ENCODE measurements around the gene ZC3H12D. TPM values are rescaled to one million over a fixed set of nuclear protein-coding genes. Genes with fewer than 3 reads are reported as not detected.
"Not testable (repeated sequence)": the region's sequence is repeated elsewhere in the genome, so short reads cannot be mapped to it uniquely, and the experiment has no call there.

ZC3H12D gene
- total RNA-seq = 0.36 TPM

GRCh38 chr6:149484733-149485700, at the start of gene ZC3H12D:
Gene ZC3H12D, minus strand, starts transcription at chr6:149485014. Its CDS starts 10,471 bp downstream, at chr6:149474543.
- peak; percentile 34 for ATAC-seq

GRCh38 chr6:149529650-149530049, 44.8 kb upstream of the ZC3H12D start:
- no peak for ATAC-seq

DNA sequence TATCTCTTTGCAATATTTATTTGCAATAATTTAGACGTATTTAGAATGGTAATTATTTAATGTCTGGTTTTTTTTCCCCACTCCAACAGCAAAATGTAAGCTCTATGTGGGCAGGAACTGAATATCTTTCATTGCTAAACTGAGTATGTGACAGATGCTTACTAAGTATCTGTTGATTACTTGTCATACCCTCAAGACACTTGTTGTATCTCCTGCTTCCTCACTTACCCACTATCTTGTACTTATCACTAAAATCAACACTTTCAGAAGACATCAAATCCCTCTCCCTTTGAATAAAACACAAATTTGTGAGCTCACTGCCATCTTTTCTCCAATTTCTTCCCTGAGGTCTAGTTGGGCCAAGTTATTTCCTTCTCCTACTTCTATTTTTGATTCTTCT, 30.7 kb upstream of the ZC3H12D start:
- ATAC-seq = no peak

GRCh38 chr6:149513915-149514314, 29.1 kb upstream of the ZC3H12D start:
- no peak for ATAC-seq

DNA sequence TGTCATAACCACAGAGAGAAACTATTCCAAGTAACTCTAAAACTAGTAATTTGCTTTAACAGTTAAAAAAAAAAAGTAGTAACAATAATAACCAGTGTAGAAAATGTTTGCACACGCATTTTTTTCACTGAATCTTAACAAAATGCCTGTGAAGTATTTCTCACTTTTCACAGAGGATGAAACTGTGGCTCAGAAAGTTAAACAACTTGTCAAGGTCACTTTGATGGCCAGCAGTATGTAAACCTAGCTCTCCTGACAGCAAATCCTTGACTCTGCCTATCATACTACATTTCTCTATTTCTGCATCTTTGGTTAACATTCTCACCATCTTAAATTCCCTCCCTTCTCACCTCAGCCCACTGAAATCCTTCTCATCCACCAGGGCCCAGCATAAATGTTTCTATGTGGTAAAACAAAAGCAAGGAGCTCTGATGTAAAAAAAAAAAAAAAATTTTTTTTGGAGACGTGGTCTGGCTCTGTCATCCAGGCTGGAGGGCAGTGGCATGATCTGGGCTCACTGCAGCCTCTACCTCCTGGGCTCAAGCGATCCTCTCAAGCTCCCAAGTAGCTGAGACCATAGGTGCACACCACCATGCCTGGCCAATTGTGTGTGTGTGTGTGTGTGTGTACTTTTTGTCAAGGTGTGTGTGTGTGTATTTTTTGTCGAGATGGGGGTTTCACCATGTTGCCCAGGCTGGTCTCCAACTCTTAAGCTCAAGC, 26.1 kb upstream of the ZC3H12D start:
- ATAC-seq = no peak

GRCh38 chr6:149508485-149508884, 23.7 kb upstream of the ZC3H12D start:
- no peak for ATAC-seq

- no peak for ATAC-seq
These were observed 19.1 kb upstream of the ZC3H12D start for GRCh38 chr6:149503872-149504271.

GRCh38 chr6:149503276-149503675, 18.5 kb upstream of the ZC3H12D start:
- ATAC-seq = no peak

DNA sequence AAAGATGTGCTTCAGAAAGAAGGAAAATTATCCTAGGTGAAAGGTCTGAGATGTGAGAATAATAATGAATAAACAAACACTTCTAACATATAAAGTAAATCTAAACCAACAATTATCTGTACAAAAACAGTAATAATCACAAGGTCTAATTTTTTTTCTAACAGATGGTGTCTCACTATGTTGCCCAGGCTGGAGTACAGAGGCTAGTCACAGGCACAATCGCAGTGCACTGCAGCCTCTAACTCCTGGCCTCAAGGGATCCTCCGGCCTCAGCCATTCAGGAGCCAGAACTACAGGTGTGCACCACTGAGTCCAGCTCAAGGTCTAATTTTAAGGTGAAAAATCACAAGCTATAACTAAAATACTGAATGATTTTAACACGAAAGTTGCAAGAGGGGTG, 17.0 kb upstream of the ZC3H12D start:
- no peak for ATAC-seq

DNA sequence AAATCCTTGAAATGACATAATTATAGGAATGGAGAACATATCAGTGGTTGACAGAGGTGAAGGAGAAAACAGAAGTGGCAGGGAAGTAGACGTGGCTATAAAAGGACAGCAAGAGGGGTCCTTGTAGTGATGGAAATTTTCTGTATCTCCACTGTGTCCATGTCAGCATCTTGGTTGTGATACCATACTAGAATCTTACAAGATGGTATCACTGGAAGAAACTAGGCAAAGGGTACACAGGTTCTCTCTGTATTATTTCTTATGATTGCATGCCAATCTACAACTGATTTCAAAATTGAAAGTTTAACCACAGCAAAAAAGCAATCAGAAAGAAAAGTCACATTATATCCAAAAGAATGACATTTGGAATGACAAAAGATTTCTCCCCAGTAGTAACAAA, 16.4 kb upstream of the ZC3H12D start:
- ATAC-seq = no peak

- ATAC-seq = no peak
These were observed 15.3 kb upstream of the ZC3H12D start for GRCh38 chr6:149500096-149500495.

DNA sequence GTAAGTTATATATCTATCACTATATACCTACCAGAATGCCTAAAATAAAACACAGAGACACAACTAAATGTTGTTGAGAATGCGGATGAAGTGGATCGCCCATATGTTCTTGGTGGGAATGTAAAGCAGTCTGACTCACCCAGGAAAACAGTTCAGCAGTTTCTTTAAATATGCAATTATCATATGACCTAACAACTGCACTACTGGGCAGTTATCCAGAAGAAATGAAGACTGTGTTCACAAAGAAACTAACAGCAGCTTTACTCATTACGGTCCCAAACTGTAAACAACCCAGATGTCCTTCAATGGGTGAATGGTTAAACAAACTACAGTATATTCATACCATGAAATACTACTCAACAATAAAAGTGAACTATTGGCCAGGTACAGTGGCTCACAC, 14.3 kb upstream of the ZC3H12D start:
- peak; percentile 51 for ATAC-seq

DNA sequence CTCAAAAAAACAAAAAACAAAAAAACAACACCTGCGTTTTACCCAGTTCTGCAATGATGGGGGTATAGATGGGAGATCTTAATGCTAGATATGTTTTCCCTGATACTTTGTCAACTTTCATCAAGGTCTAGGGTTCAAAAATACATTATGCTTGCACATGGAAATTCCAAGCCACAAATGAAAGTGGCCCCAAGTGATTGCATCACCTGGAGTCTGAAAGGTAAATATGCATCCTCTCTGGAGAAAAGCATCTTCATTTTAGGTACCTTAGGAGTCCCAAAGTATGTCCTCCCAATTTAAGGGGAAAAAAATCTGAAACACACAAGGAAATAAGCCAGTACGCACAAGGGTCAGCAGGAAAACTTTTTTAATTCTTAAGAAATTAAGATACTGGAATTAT, 12.6 kb upstream of the ZC3H12D start:
- ATAC-seq = no peak

DNA sequence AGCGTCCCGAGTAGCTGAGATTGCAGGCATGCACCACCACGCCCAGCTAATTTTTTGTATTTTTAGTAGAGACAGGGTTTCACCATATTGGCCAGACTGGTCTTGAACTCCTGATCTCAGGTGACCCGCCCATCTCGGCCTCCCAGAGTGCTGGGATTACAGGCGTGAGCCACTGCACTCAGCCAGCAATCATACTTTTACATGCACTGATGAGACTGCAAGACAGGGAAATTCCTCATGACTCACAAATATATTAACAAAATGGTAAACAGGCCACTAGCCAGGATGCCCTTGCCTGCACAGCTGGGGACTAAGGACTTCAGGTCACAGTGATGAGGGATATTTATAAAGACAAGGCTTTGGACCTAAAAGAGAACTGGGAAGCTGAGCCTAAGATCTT, 11.8 kb upstream of the ZC3H12D start:
- peak; percentile 72 for ATAC-seq

- ATAC-seq = not testable (repeated sequence)
These were observed 10.7 kb upstream of the ZC3H12D start for GRCh38 chr6:149495349-149496016.

- not testable (repeated sequence) for ATAC-seq
These were observed 10.0 kb upstream of the ZC3H12D start for GRCh38 chr6:149494810-149495209.

DNA sequence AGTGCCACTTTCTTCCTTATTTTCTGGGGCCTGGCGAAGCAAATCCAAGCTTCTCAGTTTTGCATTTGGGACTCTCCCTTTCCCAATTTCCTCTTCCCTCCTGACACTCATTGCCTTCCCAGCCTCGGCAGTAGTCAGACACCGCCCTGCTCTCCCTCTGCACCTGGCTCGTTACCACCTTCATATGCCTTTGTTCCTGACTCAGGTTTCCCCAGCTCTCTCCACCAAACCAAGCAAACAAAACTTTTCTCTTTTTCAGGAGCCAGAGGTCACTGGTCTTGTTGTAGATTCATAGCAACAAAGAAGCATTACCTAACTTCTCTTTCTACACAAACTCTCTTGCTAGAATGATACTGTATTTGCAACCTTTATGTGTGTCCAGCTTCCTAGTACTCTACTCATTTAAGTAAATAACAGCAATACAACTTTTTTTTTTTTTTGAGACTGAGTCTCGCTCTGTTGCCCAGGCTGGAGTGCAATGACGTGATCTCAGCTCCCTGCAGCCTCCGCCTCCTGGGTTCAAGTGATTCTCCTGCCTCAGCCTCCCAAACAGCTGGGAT, 9.0 kb upstream of the ZC3H12D start:
- peak; percentile 81 for ATAC-seq

DNA sequence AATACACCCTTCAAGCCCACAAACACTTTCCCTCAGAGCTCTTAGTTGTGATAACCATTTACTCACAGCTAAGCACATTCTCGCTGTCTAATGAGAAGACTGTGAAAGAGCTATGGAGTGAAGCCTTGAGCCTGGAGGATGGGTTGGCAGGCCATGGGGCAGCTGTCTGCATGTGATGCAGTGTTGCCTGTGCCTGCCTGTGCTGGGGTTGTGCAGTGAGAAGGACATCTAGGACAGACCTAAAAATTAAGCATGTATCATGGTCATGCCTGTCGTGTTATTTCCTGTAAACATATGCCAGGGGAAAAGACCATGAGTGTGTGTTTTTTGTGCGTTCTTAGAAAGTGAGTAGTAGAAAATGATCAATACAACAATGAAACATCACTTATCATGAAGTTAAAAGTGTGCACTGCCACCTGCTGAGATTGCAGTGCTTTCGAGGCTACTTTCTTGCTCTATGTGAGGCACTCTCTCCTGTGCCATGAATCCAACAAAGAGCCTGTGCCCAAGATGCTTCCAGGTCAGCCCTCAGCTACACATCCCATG, 8.1 kb upstream of the ZC3H12D start:
- ATAC-seq = no peak

- no peak for ATAC-seq
These were observed 5.2 kb upstream of the ZC3H12D start for GRCh38 chr6:149489967-149490366.

GRCh38 chr6:149488815-149489214, 4.0 kb upstream of the ZC3H12D start:
- peak; percentile 69 for ATAC-seq

DNA sequence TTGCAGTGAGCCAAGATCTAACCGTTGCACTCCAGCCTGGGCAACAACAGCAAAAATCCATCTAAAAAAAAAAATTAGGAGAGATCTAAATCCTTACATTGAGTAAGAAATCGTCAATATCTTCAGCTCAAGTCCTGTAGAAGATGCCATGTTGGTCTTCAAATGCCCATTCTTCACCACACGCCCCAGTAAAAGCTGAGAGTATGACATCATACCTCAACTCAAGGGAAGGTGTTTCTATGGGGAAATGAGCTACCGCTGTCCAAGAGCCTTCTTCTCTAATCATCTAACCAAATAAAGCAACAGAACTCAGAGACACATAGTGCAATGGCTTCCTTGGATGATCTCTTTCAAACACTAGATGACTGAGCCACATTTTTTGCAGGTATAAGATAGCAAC, 2.5 kb upstream of the ZC3H12D start:
- no peak for ATAC-seq

DNA sequence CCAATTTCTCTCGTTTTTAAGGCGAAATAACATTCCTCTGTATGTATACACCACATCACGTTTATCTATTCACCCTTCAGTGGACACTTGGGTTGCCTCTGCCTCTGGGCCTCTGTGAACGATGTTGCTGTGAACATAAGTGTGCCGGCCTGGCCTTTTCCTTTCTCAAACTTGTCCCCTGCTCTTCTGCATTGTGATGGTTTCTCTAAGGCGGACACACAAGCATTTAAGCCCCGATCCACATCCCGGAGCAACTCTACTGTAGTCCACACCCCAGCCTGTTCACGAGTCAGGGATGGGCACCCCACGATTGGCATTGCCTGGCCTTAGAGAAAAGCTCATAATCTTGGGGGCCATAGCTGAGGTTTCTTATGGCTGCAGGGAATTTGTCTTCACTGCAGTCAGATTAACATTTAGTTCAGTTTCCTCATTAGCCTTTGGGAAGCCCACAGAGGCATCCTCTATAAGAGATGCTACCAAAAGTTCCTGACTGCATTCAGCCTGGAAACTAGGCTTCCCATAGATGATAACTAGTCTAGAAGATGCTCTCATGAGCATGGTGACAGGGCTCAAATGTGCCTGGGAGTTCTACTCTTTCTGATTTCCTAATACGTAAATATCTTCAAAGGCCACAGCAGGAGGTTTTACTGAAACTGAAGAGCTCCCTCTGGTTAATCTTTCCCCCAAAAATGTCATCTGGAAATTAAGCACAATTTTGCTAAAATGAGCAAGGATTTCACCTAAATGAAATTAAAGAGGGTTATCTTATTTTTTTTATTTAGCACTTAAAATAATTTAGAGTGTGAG, 762 bp downstream of the ZC3H12D start:
- no peak for ATAC-seq

All from esophagus mucosa (tissue), 1 donor.